ENCODE results near the gene CLRN3.

CLRN3 gene

DNA sequence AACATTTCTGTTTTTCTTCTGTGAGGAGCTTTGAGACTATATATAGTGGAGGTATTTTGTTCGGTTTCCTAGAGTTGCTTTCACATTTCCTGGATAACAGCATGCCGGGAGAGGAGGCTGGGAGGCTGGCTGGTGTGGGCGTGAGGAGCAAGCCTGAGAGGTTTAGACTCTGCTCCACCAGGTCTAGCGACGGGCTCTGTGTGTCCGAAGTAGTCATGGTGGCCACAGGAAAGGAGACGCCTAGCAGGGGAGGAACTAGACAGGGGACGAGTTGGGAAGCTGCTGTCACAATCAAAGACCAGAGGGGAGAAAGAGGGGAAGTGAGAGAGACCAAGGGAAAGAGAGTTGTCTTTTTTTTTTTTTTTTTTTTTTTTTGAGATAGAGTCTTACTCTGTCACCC lies 33.7 kb upstream of the CLRN3 start:
- 91% methylated on average over 8 of the region's 8 CpGs for WGBS
- no peak overlapping the region for H3K27ac ChIP-seq (ENCODE audit: low read depth, low read length)
- no peak overlapping the region for H3K9ac ChIP-seq (ENCODE audit: low read depth, low read length)
- H3K4me3 ChIP-seq (ENCODE audit: low read length): no peak overlapping the region
- H3K36me3 ChIP-seq (ENCODE audit: insufficient read depth, low read length): no peaks in the 10 kb centered on the region
- peaks cover 5% of the 10 kb centered on the region; the same call in 1 of the 2 replicates for H3K4me1 ChIP-seq (ENCODE audit: insufficient read depth, low read length)
- no peaks in the 10 kb centered on the region for H3K9me3 ChIP-seq (ENCODE audit: insufficient read depth, low read depth, low read length)
- H3K27me3 ChIP-seq (ENCODE audit: insufficient read depth, low read length): no peaks in the 10 kb centered on the region

DNA sequence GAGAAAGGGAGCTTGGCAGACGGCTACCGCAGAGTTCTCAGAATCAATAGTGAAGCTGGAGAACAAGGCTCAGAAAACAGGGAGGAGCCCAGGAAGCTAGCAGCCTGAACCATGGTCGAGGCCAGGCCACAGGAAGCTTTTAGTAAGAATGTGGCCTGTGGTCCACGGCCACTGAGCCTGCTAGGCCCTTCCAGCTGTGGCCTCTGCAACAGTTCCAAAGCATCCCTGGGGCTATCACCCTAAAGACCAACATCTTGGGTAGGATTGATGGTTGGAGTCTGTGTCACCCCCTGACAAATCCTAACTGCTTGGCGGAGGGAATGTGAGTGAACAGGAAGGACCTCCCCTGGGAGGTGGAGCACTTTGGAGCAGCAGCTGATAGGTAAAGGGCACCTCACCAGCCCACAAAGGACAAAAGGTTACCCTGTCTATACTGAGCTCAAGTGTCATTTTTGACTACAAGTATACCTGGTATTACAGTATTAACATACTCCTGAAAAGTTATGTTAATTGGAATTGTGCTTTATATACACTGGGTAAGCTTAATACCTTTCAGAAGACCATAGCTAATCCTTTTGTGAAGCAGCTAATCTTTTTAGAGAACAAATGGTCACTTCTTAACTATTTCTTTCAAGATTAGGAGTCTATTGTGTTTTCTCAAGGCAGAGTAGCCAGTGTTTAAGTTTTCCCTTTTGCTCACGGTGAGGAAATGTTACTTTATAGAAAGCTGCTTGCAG lies 32.9 kb upstream of the CLRN3 start:
- Histone ChIP-seq H3K27me3 (ENCODE audit: insufficient read depth, low read length) (no peaks in the 10 kb centered on the region), H3K9me3 (ENCODE audit: insufficient read depth, low read depth, low read length) (no peaks in the 10 kb centered on the region), H3K36me3 (ENCODE audit: insufficient read depth, low read length) (no peaks in the 10 kb centered on the region), H3K9ac (ENCODE audit: low read depth, low read length) (no peak overlapping the region), H3K4me1 (ENCODE audit: insufficient read depth, low read length) (peaks cover 5% of the 10 kb centered on the region; the same call in 1 of the 2 replicates), H3K4me3 (ENCODE audit: low read length) (no peak overlapping the region), H3K27ac (ENCODE audit: low read depth, low read length) (no peak overlapping the region)
- WGBS: 85% methylated on average over 6 of the region's 6 CpGs

DNA sequence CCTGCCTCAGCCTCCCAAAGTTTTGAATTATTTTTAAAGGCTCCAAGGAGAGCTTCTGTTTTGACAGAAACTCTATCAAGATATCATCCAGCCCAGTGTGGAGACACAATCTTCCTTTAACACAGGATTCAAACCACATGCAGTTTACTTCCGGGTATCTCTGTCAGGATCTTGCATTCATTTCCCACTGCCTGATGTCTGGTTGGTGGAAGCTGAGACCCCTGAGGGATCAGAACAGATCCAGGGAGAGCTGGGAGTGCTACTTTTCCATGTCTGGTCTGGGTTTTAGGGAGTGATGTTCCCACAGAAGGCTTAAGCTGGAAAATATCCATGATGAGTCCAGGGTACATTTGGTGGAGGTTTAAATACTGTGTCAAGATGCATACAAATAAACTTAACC lies 30.9 kb upstream of the CLRN3 start:
- no peak overlapping the region for H3K9ac ChIP-seq (ENCODE audit: low read depth, low read length)
- no peak overlapping the region for H3K4me3 ChIP-seq (ENCODE audit: low read length)
- 91% methylated on average over 1 of the region's 1 CpG for whole genome bisulfite sequencing
- no peak overlapping the region for H3K27ac ChIP-seq (ENCODE audit: low read depth, low read length)
- no peaks in the 10 kb centered on the region for H3K27me3 ChIP-seq (ENCODE audit: insufficient read depth, low read length)
- no peaks in the 10 kb centered on the region for H3K36me3 ChIP-seq (ENCODE audit: insufficient read depth, low read length)
- peaks cover 5% of the 10 kb centered on the region; the same call in 1 of the 2 replicates for H3K4me1 ChIP-seq (ENCODE audit: insufficient read depth, low read length)
- H3K9me3 ChIP-seq (ENCODE audit: insufficient read depth, low read depth, low read length): no peaks in the 10 kb centered on the region

DNA sequence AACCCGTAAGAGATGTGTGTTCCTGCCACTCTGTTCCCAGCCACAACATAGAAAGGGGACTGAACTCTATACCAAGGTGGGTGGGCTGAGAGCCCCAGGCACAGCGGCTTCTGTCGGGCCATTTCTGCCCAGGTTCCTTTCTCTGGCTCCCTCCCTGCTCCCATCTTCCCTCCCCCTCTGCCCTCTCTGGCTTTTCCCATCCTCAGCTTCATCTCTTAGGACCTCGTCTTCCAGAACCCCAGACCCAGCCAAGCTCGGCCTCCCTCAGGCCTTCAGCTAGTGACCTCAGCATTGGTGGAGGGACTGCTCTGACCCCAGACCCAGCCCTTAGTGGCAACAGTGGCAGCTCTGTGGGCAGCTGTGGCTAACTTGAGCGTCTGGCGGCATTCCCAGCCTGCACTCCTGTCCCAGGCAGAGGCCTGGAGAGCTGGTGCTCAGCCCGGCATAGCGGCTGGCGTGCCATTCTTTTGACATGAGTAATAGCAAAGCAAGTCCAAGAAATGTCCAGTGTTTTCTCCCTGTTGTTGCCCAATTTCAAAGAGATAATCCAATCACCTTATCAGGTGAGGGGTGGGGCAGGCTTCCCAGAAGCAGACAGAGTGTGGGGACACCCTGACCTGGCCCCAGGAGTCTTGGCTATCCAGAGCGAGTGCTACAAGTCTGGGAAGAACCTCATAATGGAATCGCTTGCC lies 30.1 kb upstream of the CLRN3 start:
- H3K27me3 ChIP-seq (ENCODE audit: insufficient read depth, low read length): no peaks in the 10 kb centered on the region
- no peaks in the 10 kb centered on the region for H3K9me3 ChIP-seq (ENCODE audit: insufficient read depth, low read depth, low read length)
- H3K4me1 ChIP-seq (ENCODE audit: insufficient read depth, low read length): peaks cover 5% of the 10 kb centered on the region; the same call in 1 of the 2 replicates
- H3K27ac ChIP-seq (ENCODE audit: low read depth, low read length): no peak overlapping the region
- no peaks in the 10 kb centered on the region for H3K36me3 ChIP-seq (ENCODE audit: insufficient read depth, low read length)
- H3K4me3 ChIP-seq (ENCODE audit: low read length): no peak overlapping the region
- WGBS: 95% methylated on average over 12 of the region's 12 CpGs
- no peak overlapping the region for H3K9ac ChIP-seq (ENCODE audit: low read depth, low read length)

DNA sequence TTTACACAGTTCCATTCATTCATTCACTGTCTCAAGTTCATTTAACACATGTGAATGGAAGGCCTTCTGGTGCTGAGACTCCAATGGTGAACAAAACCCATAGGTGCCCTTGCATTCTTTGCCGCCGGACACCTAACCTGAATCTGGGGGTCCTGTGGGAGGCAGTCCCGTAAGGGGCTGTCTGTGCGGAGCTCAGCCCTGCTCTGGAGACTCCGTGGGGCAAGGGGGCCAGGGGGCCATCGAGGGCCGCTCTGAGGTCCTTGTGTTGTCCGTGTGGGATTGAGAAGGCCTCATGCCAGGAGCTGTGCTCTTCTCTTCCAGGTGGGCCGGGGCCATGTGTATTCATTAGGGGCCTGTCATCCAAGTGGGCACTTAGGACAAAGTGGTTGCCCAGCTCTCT lies 29.5 kb upstream of the CLRN3 start:
- H3K27me3 ChIP-seq (ENCODE audit: insufficient read depth, low read length): no peaks in the 10 kb centered on the region
- peaks cover 5% of the 10 kb centered on the region; the same call in 1 of the 2 replicates for H3K4me1 ChIP-seq (ENCODE audit: insufficient read depth, low read length)
- no peak overlapping the region for H3K4me3 ChIP-seq (ENCODE audit: low read length)
- H3K9ac ChIP-seq (ENCODE audit: low read depth, low read length): no peak overlapping the region
- no peaks in the 10 kb centered on the region for H3K9me3 ChIP-seq (ENCODE audit: insufficient read depth, low read depth, low read length)
- no peak overlapping the region for H3K27ac ChIP-seq (ENCODE audit: low read depth, low read length)
- no peaks in the 10 kb centered on the region for H3K36me3 ChIP-seq (ENCODE audit: insufficient read depth, low read length)
- 96% methylated on average over 9 of the region's 9 CpGs for WGBS

DNA sequence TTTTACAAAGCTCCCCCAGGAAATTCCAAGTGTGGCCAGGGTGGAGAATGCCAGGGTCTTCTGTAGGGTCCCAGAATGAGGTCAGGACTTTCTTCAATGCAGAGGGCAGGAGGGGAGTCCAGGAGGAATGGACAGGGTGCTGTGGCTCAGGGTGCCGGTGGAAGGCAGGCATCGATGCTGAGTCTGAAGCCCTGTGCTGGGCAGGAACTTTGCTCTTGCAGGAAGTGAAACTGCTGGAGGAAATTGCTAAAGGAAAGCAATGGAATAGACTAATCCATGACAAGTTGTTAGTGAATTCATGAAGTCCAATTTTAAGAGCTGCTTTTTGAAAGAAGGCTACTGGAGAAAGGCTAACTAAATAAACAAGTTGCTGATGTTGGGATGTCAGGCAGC lies 29.0 kb upstream of the CLRN3 start:
- Histone ChIP-seq H3K9ac (ENCODE audit: low read depth, low read length) (no peak overlapping the region), H3K27ac (ENCODE audit: low read depth, low read length) (no peak overlapping the region), H3K4me1 (ENCODE audit: insufficient read depth, low read length) (peaks cover 5% of the 10 kb centered on the region; the same call in 1 of the 2 replicates)

DNA sequence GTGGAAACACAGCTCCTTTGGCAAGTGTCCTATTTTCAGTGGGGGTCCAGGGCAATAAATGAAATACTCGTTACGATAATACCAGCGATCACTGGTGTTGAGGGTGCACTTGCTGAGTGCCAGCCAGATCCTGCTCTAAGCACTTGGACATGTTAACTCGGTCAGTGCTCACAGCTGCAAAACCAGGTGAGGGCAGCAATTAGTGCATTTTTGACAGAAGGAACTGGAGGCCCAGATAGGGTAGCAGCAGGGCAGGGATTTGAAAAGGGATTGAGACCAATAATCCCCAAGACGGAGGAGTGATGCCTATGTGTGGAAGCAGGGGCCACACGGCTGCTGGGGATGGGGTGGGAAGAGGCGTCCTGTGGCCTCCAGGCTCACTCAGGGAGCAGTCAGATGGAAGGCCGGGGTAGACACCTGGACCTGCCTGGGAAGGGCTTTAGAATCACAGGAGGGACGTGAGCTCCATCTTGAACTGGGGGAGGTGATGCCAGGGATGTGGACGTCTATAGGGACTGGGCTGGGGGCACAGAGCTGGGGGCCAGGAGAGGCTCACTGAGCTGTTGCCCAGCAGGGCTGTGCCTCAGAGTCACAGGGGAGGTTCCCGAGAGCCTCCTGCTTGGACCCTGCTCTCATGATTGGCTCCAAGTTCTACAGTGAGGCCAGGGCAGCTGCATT lies 28.5 kb upstream of the CLRN3 start:
- no peaks in the 10 kb centered on the region for H3K27me3 ChIP-seq (ENCODE audit: insufficient read depth, low read length)
- H3K9ac ChIP-seq (ENCODE audit: low read depth, low read length): no peak overlapping the region
- no peak overlapping the region for H3K27ac ChIP-seq (ENCODE audit: low read depth, low read length)
- no peaks in the 10 kb centered on the region for H3K9me3 ChIP-seq (ENCODE audit: insufficient read depth, low read depth, low read length)
- no peak overlapping the region for H3K4me3 ChIP-seq (ENCODE audit: low read length)
- no peaks in the 10 kb centered on the region for H3K36me3 ChIP-seq (ENCODE audit: insufficient read depth, low read length)
- H3K4me1 ChIP-seq (ENCODE audit: insufficient read depth, low read length): peaks cover 5% of the 10 kb centered on the region; the same call in 1 of the 2 replicates
- WGBS: 93% methylated on average over 11 of the region's 11 CpGs

More for the DNA sequence above, 29.0 kb upstream of the CLRN3 start:
- H3K9me3 ChIP-seq (ENCODE audit: insufficient read depth, low read depth, low read length): no peaks in the 10 kb centered on the region
- WGBS: 97% methylated on average over 2 of the region's 2 CpGs
- H3K36me3 ChIP-seq (ENCODE audit: insufficient read depth, low read length): no peaks in the 10 kb centered on the region
- no peaks in the 10 kb centered on the region for H3K27me3 ChIP-seq (ENCODE audit: insufficient read depth, low read length)
- H3K4me3 ChIP-seq (ENCODE audit: low read length): no peak overlapping the region

DNA sequence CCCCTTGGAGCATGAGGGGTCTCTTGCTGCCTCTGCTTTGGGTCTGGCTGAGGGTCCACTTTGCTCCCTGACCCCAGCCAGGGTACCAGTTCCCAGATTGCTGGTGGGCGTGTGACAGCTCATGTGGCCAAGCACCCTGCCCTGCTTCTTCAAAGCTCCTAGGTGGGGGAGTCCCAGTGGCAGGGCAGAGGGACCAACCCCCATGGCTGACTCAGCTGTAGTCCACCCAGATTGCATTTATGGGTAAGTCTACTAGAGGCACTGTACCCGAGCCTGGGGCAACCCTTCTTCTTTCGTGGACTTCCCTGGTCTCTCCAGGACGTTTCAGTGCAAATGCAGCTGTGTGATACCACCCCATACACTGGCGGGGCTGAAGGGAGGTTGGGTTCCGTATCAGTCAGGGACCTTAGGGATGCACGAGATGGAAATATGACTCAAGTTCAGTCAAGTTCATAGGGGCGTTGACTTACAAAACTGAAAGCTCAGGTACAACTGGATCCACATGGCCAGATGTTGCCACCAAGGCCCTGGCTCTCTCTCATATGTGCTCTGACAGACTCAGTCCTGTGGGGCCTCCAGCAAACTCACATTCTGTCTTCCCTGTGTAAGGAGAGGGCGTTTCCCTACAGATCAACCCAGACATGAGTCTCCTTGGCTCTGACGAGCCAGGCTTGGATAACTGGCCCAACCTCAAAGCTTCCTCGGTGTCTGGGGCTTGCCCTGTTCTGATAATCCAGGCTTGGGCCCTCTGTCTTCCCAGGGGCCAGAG lies 27.7 kb upstream of the CLRN3 start:
- H3K27me3 ChIP-seq (ENCODE audit: insufficient read depth, low read length): no peaks in the 10 kb centered on the region
- no peak overlapping the region for H3K27ac ChIP-seq (ENCODE audit: low read depth, low read length)
- no peaks in the 10 kb centered on the region for H3K36me3 ChIP-seq (ENCODE audit: insufficient read depth, low read length)
- no peak overlapping the region for H3K4me3 ChIP-seq (ENCODE audit: low read length)
- H3K9me3 ChIP-seq (ENCODE audit: insufficient read depth, low read depth, low read length): no peaks in the 10 kb centered on the region
- H3K4me1 ChIP-seq (ENCODE audit: insufficient read depth, low read length): no peaks in the 10 kb centered on the region
- H3K9ac ChIP-seq (ENCODE audit: low read depth, low read length): no peak overlapping the region
- WGBS: 87% methylated on average over 11 of the region's 11 CpGs

DNA sequence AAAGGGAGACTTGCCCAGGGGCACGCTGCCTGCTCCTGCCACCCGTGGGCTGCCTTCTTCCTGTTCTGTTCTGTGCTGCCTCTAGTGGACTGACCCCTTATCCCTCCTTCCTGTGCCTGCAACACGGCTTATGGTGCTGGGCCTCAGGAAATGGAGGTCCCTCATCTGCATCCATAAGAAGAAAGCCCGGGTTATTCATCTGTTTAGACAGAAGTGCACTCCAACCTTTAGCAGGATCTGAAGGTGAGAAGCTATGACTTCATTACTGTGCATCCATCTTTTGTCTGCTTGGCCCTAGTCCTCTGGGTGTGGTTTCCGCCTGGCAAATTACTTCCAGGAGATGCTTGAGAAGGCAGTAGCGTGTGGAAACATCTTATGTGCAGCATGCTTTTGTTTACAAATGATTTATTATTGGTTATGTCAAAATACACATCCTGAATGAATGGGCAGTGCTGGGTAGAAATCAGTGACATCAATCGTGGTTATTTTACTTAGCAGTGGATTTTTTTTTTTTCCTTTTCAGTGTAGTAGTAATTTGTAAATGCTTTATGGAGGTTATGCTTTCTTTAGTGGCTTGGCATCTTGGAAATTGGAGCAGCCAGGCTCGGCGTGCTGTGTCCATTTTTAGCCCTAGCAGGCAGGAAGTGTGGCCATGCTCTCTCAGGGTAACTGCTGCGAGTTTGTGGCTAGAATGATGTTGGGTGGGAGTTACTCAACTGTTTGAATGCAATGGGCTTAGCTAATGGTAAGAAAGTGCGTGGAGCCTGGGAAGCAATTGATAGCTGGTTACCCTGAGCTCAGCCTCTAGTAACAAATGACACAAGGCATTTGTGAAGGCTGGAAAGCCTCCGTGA lies 26.9 kb upstream of the CLRN3 start:
- no peaks in the 10 kb centered on the region for H3K27me3 ChIP-seq (ENCODE audit: insufficient read depth, low read length)
- H3K27ac ChIP-seq (ENCODE audit: low read depth, low read length): no peak overlapping the region
- H3K36me3 ChIP-seq (ENCODE audit: insufficient read depth, low read length): no peaks in the 10 kb centered on the region
- no peak overlapping the region for H3K9ac ChIP-seq (ENCODE audit: low read depth, low read length)
- WGBS: 83% methylated on average over 12 of the region's 12 CpGs
- H3K4me3 ChIP-seq (ENCODE audit: low read length): no peak overlapping the region
- H3K9me3 ChIP-seq (ENCODE audit: insufficient read depth, low read depth, low read length): no peaks in the 10 kb centered on the region
- no peaks in the 10 kb centered on the region for H3K4me1 ChIP-seq (ENCODE audit: insufficient read depth, low read length)

DNA sequence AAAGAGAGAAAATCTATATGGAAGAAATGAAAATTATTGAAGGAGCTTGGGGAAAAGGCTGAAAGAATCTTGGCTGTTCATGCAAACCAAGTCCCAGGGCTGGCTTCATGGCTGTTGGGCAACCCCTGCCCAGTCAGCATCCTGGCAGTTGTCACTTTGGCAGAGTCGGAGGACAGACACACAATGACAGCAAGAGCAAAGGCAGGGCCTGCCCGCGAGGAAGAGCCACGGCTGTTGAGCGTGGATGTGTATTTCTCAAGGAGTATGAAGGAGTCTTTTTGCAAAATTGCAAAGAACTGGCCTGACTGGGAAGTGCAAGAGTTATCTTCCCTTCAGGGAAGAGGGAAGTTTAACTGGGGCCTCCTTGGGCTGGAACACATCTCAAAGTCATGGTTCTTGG lies 25.8 kb upstream of the CLRN3 start:
- H3K4me1 ChIP-seq (ENCODE audit: insufficient read depth, low read length): no peaks in the 10 kb centered on the region
- no peaks in the 10 kb centered on the region for H3K9me3 ChIP-seq (ENCODE audit: insufficient read depth, low read depth, low read length)
- H3K27me3 ChIP-seq (ENCODE audit: insufficient read depth, low read length): no peaks in the 10 kb centered on the region
- no peaks in the 10 kb centered on the region for H3K36me3 ChIP-seq (ENCODE audit: insufficient read depth, low read length)
- no peak overlapping the region for H3K27ac ChIP-seq (ENCODE audit: low read depth, low read length)
- H3K9ac ChIP-seq (ENCODE audit: low read depth, low read length): no peak overlapping the region
- no peak overlapping the region for H3K4me3 ChIP-seq (ENCODE audit: low read length)
- 97% methylated on average over 5 of the region's 5 CpGs for WGBS

Data from HUES64 (cell line).